Ureter (tissue), 1 donor: ENCODE data around the gene CDH7. TPM values are rescaled to one million over a fixed set of nuclear protein-coding genes. Genes with fewer than 3 reads are reported as not detected.

Experiments
- DNase-seq: peaks from one replicate; pipeline ENCODE4 v3.0.0-alpha.2; 2020; ENCODE audit warnings: low spot score
- total RNA-seq: library from RNA; stranded (reverse); gene quantifications from one replicate; pipeline ENCODE4 v1.2.4, GENCODE V29; 2023
- donor health status: DM: yes; HTN: yes; CAD: no.

CDH7 gene
- total RNA-seq, 1 donor from 2014 or later: not detected

GRCh38 chr18:65767406-65767805, 16.6 kb downstream of the CDH7 start:
- DNase-seq: no peak

- no peak for DNase-seq
Measured at GRCh38 chr18:65768120-65768778, 17.4 kb downstream of the CDH7 start.

- no peak for DNase-seq
Measured at GRCh38 chr18:65769652-65770051, 18.8 kb downstream of the CDH7 start.

- DNase-seq: no peak
Measured at GRCh38 chr18:65786474-65786873, 35.7 kb downstream of the CDH7 start.

- DNase-seq: no peak
Measured at GRCh38 chr18:65788373-65788772, 37.6 kb downstream of the CDH7 start.

GRCh38 chr18:65790604-65791003, 39.8 kb downstream of the CDH7 start:
- DNase-seq: no peak

- no peak for DNase-seq
Measured at GRCh38 chr18:65791719-65792118, 40.9 kb downstream of the CDH7 start.

GRCh38 chr18:65792456-65793074, 41.8 kb downstream of the CDH7 start:
- no peak for DNase-seq

- no peak for DNase-seq
Measured at GRCh38 chr18:65808759-65809158, 57.9 kb downstream of the CDH7 start.

GRCh38 chr18:65811307-65811706, 60.5 kb downstream of the CDH7 start:
- no peak for DNase-seq

- DNase-seq: no peak
Measured at GRCh38 chr18:65815506-65815905, 64.7 kb downstream of the CDH7 start.

- no peak for DNase-seq
Measured at GRCh38 chr18:65817178-65817577, 66.4 kb downstream of the CDH7 start.

- DNase-seq: no peak
Measured at GRCh38 chr18:65821911-65822310, 71.1 kb downstream of the CDH7 start.

GRCh38 chr18:65822826-65823225, 72.0 kb downstream of the CDH7 start:
- DNase-seq: no peak

- no peak for DNase-seq
Measured at GRCh38 chr18:65827444-65827843, 76.6 kb downstream of the CDH7 start.

GRCh38 chr18:65835881-65836280, 85.1 kb downstream of the CDH7 start:
- no peak for DNase-seq

GRCh38 chr18:65846107-65846506, 95.3 kb downstream of the CDH7 start:
- DNase-seq: no peak

GRCh38 chr18:65852273-65852672, 101.5 kb downstream of the CDH7 start:
- no peak for DNase-seq

GRCh38 chr18:65859075-65859474, 108.3 kb downstream of the CDH7 start:
- DNase-seq: no peak

- no peak for DNase-seq
Measured at GRCh38 chr18:65869527-65869926, 118.7 kb downstream of the CDH7 start.

GRCh38 chr18:65876310-65876709, 125.5 kb downstream of the CDH7 start:
- DNase-seq: no peak

GRCh38 chr18:65897292-65897691, 146.5 kb downstream of the CDH7 start:
- DNase-seq: no peak

GRCh38 chr18:65901522-65901921, 150.7 kb downstream of the CDH7 start:
- no peak for DNase-seq

- no peak for DNase-seq
Measured at GRCh38 chr18:65906621-65907034, 155.8 kb downstream of the CDH7 start.
